Chondrocyte (in vitro differentiated cells): Measurements from ENCODE around the gene SLC45A2. TPM values are rescaled to one million over a fixed set of nuclear protein-coding genes. Genes with fewer than 3 reads are reported as not detected.

ENCODE experiments used
- DNase-seq: peaks from one replicate; pipeline ENCODE4 v3.0.0; 2021; ENCODE audit warnings: mixed read lengths, low spot score
- H3K27ac Mint-ChIP-seq: one replicate; pipeline ENCODE4 v1.8.0; 2021; ENCODE audit warnings: mild to moderate bottlenecking, moderate library complexity, mixed read lengths; ENCODE audit not compliant: unreplicated experiment
- H3K27me3 Mint-ChIP-seq: 2 replicates; pipeline ENCODE4 v1.8.0; 2021; ENCODE audit warnings: low read depth, mixed read lengths
- H3K36me3 Mint-ChIP-seq: 2 replicates; pipeline ENCODE4 v1.8.0; 2021; ENCODE audit warnings: low read depth, mixed read lengths
- H3K4me1 Mint-ChIP-seq: 2 replicates; pipeline ENCODE4 v1.8.0; 2021; ENCODE audit warnings: low read depth, mild to moderate bottlenecking, mixed read lengths
- H3K4me3 Mint-ChIP-seq: one replicate; pipeline ENCODE4 v1.8.0; 2021; ENCODE audit warnings: mild to moderate bottlenecking, moderate library complexity, mixed read lengths; ENCODE audit not compliant: unreplicated experiment
- H3K9me3 Mint-ChIP-seq: 2 replicates; pipeline ENCODE4 v1.8.0; 2021; ENCODE audit warnings: low read depth, mixed read lengths
- total RNA-seq: library from RNA; stranded (reverse); gene quantifications from 3 replicates; pipeline ENCODE4 v1.2.1, GENCODE V29; 2021
- TF ChIP-seq, protein P1 (sequence below): fragments of 200-600 bp; sonication (generic); IDR thresholded peaks from 2 replicates; pipeline ENCODE4 v1.5.0; 2021; ENCODE audit warnings: antibody characterized with exemption, mild to moderate bottlenecking, moderate library complexity

Gene SLC45A2
- total RNA-seq, 1 donor from 2014 or later, result 0.12 TPM

GRCh38 chr5:34002629-34003328 is 18.3 kb upstream of the SLC45A2 start:
- TF ChIP-seq, protein P1, sequence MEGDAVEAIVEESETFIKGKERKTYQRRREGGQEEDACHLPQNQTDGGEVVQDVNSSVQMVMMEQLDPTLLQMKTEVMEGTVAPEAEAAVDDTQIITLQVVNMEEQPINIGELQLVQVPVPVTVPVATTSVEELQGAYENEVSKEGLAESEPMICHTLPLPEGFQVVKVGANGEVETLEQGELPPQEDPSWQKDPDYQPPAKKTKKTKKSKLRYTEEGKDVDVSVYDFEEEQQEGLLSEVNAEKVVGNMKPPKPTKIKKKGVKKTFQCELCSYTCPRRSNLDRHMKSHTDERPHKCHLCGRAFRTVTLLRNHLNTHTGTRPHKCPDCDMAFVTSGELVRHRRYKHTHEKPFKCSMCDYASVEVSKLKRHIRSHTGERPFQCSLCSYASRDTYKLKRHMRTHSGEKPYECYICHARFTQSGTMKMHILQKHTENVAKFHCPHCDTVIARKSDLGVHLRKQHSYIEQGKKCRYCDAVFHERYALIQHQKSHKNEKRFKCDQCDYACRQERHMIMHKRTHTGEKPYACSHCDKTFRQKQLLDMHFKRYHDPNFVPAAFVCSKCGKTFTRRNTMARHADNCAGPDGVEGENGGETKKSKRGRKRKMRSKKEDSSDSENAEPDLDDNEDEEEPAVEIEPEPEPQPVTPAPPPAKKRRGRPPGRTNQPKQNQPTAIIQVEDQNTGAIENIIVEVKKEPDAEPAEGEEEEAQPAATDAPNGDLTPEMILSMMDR, result no peak
- H3K4me3 Mint-ChIP-seq, result no peak overlapping the region
- no peak for DNase-seq
- H3K36me3 Mint-ChIP-seq, result peaks cover 15% of the 10 kb centered on the region
- H3K27me3 Mint-ChIP-seq, result no peaks in the 10 kb centered on the region
- no peak overlapping the region for H3K27ac Mint-ChIP-seq
- H3K9me3 Mint-ChIP-seq, result no peaks in the 10 kb centered on the region
- H3K4me1 Mint-ChIP-seq, result peaks cover 51% of the 10 kb centered on the region

GRCh38 chr5:34001241-34001841 is 16.8 kb upstream of the SLC45A2 start:
- Mint-ChIP-seq H3K36me3 (peaks cover 15% of the 10 kb centered on the region), H3K27me3 (no peaks in the 10 kb centered on the region), H3K4me1 (peaks cover 50% of the 10 kb centered on the region), H3K9me3 (no peaks in the 10 kb centered on the region), H3K4me3 (no peak overlapping the region), H3K27ac (no peak overlapping the region)
- DNase-seq, result no peak
- TF ChIP-seq, protein P1, result no peak

GRCh38 chr5:33999978-34000377 is 15.5 kb upstream of the SLC45A2 start:
- TF ChIP-seq, protein P1, result no peak
- DNase-seq, result no peak
- no peak overlapping the region for H3K27ac Mint-ChIP-seq
- H3K27me3 Mint-ChIP-seq, result no peaks in the 10 kb centered on the region
- no peak overlapping the region for H3K4me3 Mint-ChIP-seq
- H3K4me1 Mint-ChIP-seq, result peaks cover 48% of the 10 kb centered on the region
- no peaks in the 10 kb centered on the region for H3K9me3 Mint-ChIP-seq
- H3K36me3 Mint-ChIP-seq, result peaks cover 15% of the 10 kb centered on the region

DNA sequence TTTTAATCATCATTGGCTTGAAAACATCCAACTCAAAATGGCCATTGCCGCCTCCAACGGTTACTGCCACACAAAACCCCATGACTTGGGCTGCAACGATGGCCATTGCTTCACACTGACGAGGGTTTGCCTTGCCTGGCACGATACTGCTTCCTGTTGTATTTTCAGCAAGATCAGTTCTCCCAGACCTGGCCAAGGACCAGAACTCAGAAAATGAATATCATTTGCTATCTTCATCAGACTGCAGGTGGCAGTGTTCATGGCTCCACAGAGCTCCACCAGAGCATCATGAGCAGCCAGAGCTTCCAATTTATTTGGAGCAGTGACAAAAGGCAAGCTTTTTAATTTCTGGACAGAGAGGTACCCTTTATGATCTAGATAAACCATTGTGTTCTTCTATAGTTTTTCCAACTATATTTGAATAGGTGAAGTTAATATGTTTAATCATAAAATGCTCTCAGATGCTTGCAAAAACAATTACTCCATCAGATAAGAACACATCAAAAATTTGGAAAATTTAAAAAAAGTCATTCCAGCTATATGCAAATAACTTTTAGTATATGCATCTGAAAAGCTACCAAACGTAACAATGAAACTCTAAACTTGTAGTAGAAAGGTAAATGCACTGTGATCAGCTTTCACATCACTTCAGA is 13.0 kb upstream of the SLC45A2 start:
- H3K4me3 Mint-ChIP-seq, result no peak overlapping the region
- H3K27ac Mint-ChIP-seq, result peak overlapping the region; percentile 84
- no peak for DNase-seq
- peaks cover 30% of the 10 kb centered on the region for H3K4me1 Mint-ChIP-seq
- H3K27me3 Mint-ChIP-seq, result no peaks in the 10 kb centered on the region
- H3K9me3 Mint-ChIP-seq, result no peaks in the 10 kb centered on the region
- TF ChIP-seq, protein P1, result peak; percentile 88
- peaks cover 11% of the 10 kb centered on the region for H3K36me3 Mint-ChIP-seq

DNA sequence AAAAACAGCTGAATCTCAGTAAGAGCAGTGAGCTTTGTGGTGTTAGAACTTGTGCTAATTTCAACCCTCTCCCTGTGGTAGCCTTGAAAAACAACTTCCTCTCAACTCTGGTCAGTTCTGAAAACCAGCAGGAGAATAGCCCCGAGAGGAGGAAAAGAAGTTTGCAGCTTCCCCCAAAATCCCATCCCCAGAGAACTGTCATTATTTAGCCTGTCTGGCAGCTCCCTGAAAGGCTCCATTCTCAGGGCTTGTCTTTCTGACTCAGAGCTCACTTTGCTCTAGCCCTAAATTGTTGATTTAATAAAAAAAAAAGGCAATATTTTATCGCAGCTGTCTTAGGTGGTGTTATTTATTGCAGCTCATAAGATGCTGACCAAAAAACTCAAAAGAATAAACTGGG is 11.4 kb upstream of the SLC45A2 start:
- H3K9me3 Mint-ChIP-seq, result no peaks in the 10 kb centered on the region
- DNase-seq, result no peak
- peak overlapping the region; percentile 70 for H3K27ac Mint-ChIP-seq
- no peak overlapping the region for H3K4me3 Mint-ChIP-seq
- no peaks in the 10 kb centered on the region for H3K27me3 Mint-ChIP-seq
- TF ChIP-seq, protein P1, result no peak
- peaks cover 7% of the 10 kb centered on the region for H3K36me3 Mint-ChIP-seq
- peaks cover 25% of the 10 kb centered on the region for H3K4me1 Mint-ChIP-seq
